IPS DF 19.7 (cell line): ENCODE data around the gene MSTO1.
"Not testable (repeated sequence)": the region's sequence is repeated elsewhere in the genome, so short reads cannot be mapped to it uniquely, and the experiment has no call there.

Experiments used
- DNase-seq: peaks from one replicate; pipeline ENCODE4 v3.0.0-alpha.2; 2013; ENCODE audit warnings: low read depth, low spot score

The MSTO1 gene

GRCh38 chr1:155609515-155610256, at the start of gene MSTO1:
Gene MSTO1, plus strand, starts transcription at chr1:155610218. Its CDS starts 31 bp downstream, at chr1:155610249.
- DNase-seq, result peak; percentile 95

GRCh38 chr1:155561779-155562580, 48.0 kb upstream of the MSTO1 start:
- not testable (repeated sequence) for DNase-seq

GRCh38 chr1:155562581-155563376, 47.2 kb upstream of the MSTO1 start, which contains the start of gene ASH1L:
Gene ASH1L, minus strand, starts transcription at chr1:155562803. Its CDS starts 41,284 bp downstream, at chr1:155521519.
- DNase-seq, result peak; percentile 71

GRCh38 chr1:155563377-155564022, 46.5 kb upstream of the MSTO1 start:
- DNase-seq, result not testable (repeated sequence)

GRCh38 chr1:155569988-155570592, 39.9 kb upstream of the MSTO1 start:
- no peak for DNase-seq

- no peak for DNase-seq
These were observed 39.4 kb upstream of the MSTO1 start for GRCh38 chr1:155570593-155570990.

GRCh38 chr1:155574077-155574476, 35.9 kb upstream of the MSTO1 start:
- DNase-seq, result no peak

GRCh38 chr1:155575608-155576007, 34.4 kb upstream of the MSTO1 start:
- DNase-seq, result not testable (repeated sequence)

GRCh38 chr1:155583846-155584245, 26.2 kb upstream of the MSTO1 start:
- DNase-seq, result not testable (repeated sequence)

- DNase-seq, result not testable (repeated sequence)
These were observed 20.7 kb upstream of the MSTO1 start for GRCh38 chr1:155589282-155589681.

- not testable (repeated sequence) for DNase-seq
These were observed 19.3 kb upstream of the MSTO1 start for GRCh38 chr1:155590516-155591247.

- DNase-seq, result peak; percentile 25
These were observed 18.2 kb upstream of the MSTO1 start for GRCh38 chr1:155591770-155592169.

- not testable (repeated sequence) for DNase-seq
These were observed 14.0 kb upstream of the MSTO1 start for GRCh38 chr1:155595877-155596474.

- DNase-seq, result no peak
These were observed 13.2 kb upstream of the MSTO1 start for GRCh38 chr1:155596864-155597263.

GRCh38 chr1:155598842-155599331, 11.1 kb upstream of the MSTO1 start:
- no peak for DNase-seq

GRCh38 chr1:155599828-155600572, 10.0 kb upstream of the MSTO1 start:
- DNase-seq, result not testable (repeated sequence)

- DNase-seq, result no peak
These were observed 2.3 kb upstream of the MSTO1 start for GRCh38 chr1:155607708-155608107.

- no peak for DNase-seq
These were observed 1.2 kb upstream of the MSTO1 start for GRCh38 chr1:155608888-155609225.

- not testable (repeated sequence) for DNase-seq
These were observed 234 bp downstream of the MSTO1 start for GRCh38 chr1:155610257-155610647.
